Measurements from ENCODE around the gene ANKRD18B.

DNA sequence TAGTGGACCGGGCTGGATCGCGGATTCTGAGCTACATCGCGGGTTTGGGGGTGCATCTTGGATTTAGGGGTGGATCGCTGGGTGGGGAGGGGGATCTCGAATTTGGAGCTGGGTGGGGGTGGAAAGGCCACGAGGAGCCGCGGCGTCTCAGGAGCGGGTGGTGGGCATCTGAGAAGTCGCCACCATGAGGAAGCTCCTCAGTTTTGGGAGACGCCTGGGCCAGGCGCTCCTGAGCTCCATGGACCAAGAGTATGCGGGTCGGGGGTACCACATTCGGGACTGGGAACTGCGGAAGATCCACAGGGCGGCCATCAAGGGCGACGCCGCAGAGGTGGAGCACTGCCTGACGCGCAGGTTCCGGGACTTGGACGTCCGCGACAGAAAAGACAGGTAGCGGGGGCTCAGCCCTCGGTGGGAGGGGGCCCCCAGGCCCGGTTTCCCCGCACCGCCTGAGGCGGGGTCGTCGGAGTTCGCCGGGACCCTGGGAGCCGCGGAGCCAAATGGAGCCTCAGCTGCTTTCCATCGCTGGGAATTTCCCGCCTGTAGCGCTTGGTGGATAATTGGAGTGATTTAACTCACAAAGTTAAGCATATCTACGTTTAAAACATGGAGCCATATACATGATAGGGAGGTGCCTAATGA is 376 bp downstream of the ANKRD18B start:
- TF ChIP-seq, protein P1, sequence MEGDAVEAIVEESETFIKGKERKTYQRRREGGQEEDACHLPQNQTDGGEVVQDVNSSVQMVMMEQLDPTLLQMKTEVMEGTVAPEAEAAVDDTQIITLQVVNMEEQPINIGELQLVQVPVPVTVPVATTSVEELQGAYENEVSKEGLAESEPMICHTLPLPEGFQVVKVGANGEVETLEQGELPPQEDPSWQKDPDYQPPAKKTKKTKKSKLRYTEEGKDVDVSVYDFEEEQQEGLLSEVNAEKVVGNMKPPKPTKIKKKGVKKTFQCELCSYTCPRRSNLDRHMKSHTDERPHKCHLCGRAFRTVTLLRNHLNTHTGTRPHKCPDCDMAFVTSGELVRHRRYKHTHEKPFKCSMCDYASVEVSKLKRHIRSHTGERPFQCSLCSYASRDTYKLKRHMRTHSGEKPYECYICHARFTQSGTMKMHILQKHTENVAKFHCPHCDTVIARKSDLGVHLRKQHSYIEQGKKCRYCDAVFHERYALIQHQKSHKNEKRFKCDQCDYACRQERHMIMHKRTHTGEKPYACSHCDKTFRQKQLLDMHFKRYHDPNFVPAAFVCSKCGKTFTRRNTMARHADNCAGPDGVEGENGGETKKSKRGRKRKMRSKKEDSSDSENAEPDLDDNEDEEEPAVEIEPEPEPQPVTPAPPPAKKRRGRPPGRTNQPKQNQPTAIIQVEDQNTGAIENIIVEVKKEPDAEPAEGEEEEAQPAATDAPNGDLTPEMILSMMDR (IDR thresholded peaks at IDR 0.05) = no peak
- TF ChIP-seq POLR2A (IDR thresholded peaks at IDR 0.05) = no peak

Data from vagina (tissue), 2 donors.